Left ventricle myocardium superior (tissue), 1 donor: Measurements from ENCODE around the gene DPYSL5. TPM values are rescaled to one million over a fixed set of nuclear protein-coding genes. Genes with fewer than 3 reads are reported as not detected.

Experiments used
- ATAC-seq: fragments of 200-7000 bp; cut with Tn5 transposase; one replicate; pipeline ENCODE4 v1.9.1; 2020; ENCODE audit warnings: mild to moderate bottlenecking, moderate library complexity
- DNase-seq: peaks from one replicate; pipeline ENCODE4 v3.0.0-alpha.2; 2020
- intact Hi-C: fragments of 100-400 bp; cut with micrococcal nuclease; formaldehyde crosslinking; loops from one replicate; pipeline ENCODE4 v1.11.0; 2022
- total RNA-seq: library from RNA; stranded (reverse); fragmentation: NEBNext Ultra II Directional; extraction: Animal tissue kit (Norgen Biotek cat#: 25700); gene quantifications from one replicate; pipeline ENCODE4 v1.2.1, GENCODE V29; 2021
- donor health status: DM: no; HTN: yes; CAD: no; lungs with severe emphysema.

Gene DPYSL5
- total RNA-seq, 1 donor from 2014 or later, result not detected

GRCh38 chr2:26840937-26841610 lies 6.9 kb upstream of the DPYSL5 start:
- DNase-seq (no peak), ATAC-seq (no peak)
- intact Hi-C loops, result no loop called here

GRCh38 chr2:26843041-26843440 lies 4.9 kb upstream of the DPYSL5 start:
- intact Hi-C loops, result no loop called here
- ATAC-seq, result no peak
- no peak for DNase-seq

GRCh38 chr2:26845021-26845420 lies 2.9 kb upstream of the DPYSL5 start:
- no peak for ATAC-seq
- intact Hi-C loops, result loop anchor here (5.0 kb wide), 1 partner anchor 82 kb away; no protein-coding TSS in a partner anchor

GRCh38 chr2:26846334-26847306 lies 1.3 kb upstream of the DPYSL5 start:
- intact Hi-C loops, result loop anchor here (5.0 kb wide), 1 partner anchor 81 kb away; no protein-coding TSS in a partner anchor
- peak; percentile 85 for DNase-seq
- peak; percentile 88 for ATAC-seq

More at GRCh38 chr2:26845021-26845420, 2.9 kb upstream of the DPYSL5 start:
- no peak for DNase-seq

- ATAC-seq, result peak; percentile 24
- intact Hi-C loops, result loop anchor here (5.0 kb wide), 1 partner anchor 80 kb away; no protein-coding TSS in a partner anchor
- DNase-seq, result no peak
Measured at GRCh38 chr2:26847307-26847654, 651 bp upstream of the DPYSL5 start.

GRCh38 chr2:26848336-26849055 lies 564 bp downstream of the DPYSL5 start:
- ATAC-seq, result peak; percentile 12
- peak; percentile 38 for DNase-seq
- intact Hi-C loops, result loop anchor here (5.0 kb wide), 1 partner anchor 79 kb away; no protein-coding TSS in a partner anchor

- intact Hi-C loops, result loop anchor here (5.0 kb wide), 1 partner anchor 78 kb away; no protein-coding TSS in a partner anchor
- peak; percentile 37 for DNase-seq
- ATAC-seq, result peak; percentile 14
Measured at GRCh38 chr2:26849056-26849999, 1.4 kb downstream of the DPYSL5 start.

- intact Hi-C loops, result loop anchor here (5.0 kb wide), 1 partner anchor 77 kb away; no protein-coding TSS in a partner anchor
- DNase-seq, result no peak
Measured at GRCh38 chr2:26850000-26850431, 2.1 kb downstream of the DPYSL5 start.

GRCh38 chr2:26850505-26850904 lies 2.6 kb downstream of the DPYSL5 start:
- intact Hi-C loops, result no loop called here
- ATAC-seq (no peak), DNase-seq (no peak)

More at GRCh38 chr2:26850000-26850431, 2.1 kb downstream of the DPYSL5 start:
- no peak for ATAC-seq

- ATAC-seq, result peak; percentile 89
- intact Hi-C loops, result no loop called here
- peak; percentile 33 for DNase-seq
Measured at GRCh38 chr2:26852405-26853306, 4.7 kb downstream of the DPYSL5 start.

GRCh38 chr2:26853751-26854150 lies 5.8 kb downstream of the DPYSL5 start:
- intact Hi-C loops, result no loop called here
- no peak for DNase-seq
- ATAC-seq, result no peak

- intact Hi-C loops, result no loop called here
- ATAC-seq, result no peak
- DNase-seq, result no peak
Measured at GRCh38 chr2:26854283-26854827, 6.4 kb downstream of the DPYSL5 start.

- no peak for DNase-seq
- ATAC-seq, result no peak
- intact Hi-C loops, result no loop called here
Measured at GRCh38 chr2:26855466-26855865, 7.5 kb downstream of the DPYSL5 start.

- no peak for ATAC-seq
- no peak for DNase-seq
- intact Hi-C loops, result no loop called here
Measured at GRCh38 chr2:26859622-26860021, 11.7 kb downstream of the DPYSL5 start.

- intact Hi-C loops, result no loop called here
- ATAC-seq, result no peak
- no peak for DNase-seq
Measured at GRCh38 chr2:26860211-26860850, 12.4 kb downstream of the DPYSL5 start.

- intact Hi-C loops, result no loop called here
- ATAC-seq (peak; percentile 97), DNase-seq (no peak)
Measured at GRCh38 chr2:26861610-26862224, 13.8 kb downstream of the DPYSL5 start.
